ENCODE measurements around the gene TFF1.

TFF1 gene

DNA sequence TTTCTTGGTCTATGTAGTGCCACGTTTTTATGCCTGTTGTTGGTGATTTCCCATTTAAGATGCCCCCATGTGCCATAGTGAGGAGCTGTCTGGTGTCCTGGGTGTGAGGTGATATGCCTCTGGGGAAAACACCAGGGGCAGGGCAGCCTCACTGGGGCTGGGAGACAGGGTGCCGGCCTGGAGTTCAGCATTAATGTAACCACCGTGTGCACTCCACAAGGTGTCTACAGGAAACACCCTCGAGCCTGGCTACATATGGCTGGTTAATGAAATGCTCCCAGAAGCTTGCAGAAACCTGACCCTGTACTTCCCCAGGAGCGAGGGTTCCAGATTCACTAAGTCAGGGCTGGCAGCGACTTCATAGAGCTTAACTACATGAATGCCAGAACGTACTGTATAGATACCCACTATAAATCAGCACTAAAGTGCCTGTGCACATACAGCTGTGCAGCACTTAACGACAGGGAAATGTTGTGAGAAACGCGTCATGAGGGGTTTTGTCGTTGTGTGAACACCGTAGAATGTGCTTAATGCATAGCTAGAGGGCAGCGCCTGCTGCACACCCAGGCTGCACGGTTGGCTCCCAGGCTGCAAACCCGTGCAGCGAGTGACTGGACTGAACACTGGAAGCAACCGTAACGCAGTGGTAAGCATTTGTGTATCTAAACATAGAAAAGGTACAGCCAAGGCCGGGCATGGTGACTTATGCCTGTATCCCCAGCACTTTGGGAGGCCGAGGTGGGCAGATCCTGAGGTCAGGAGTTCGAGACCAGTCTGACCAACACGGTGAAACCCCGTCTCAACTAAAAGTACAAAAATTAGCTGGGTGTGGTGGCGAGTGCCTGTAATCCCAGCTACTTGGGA lies 25.9 kb downstream of the TFF1 start:
- DNase-seq = no peak

DNA sequence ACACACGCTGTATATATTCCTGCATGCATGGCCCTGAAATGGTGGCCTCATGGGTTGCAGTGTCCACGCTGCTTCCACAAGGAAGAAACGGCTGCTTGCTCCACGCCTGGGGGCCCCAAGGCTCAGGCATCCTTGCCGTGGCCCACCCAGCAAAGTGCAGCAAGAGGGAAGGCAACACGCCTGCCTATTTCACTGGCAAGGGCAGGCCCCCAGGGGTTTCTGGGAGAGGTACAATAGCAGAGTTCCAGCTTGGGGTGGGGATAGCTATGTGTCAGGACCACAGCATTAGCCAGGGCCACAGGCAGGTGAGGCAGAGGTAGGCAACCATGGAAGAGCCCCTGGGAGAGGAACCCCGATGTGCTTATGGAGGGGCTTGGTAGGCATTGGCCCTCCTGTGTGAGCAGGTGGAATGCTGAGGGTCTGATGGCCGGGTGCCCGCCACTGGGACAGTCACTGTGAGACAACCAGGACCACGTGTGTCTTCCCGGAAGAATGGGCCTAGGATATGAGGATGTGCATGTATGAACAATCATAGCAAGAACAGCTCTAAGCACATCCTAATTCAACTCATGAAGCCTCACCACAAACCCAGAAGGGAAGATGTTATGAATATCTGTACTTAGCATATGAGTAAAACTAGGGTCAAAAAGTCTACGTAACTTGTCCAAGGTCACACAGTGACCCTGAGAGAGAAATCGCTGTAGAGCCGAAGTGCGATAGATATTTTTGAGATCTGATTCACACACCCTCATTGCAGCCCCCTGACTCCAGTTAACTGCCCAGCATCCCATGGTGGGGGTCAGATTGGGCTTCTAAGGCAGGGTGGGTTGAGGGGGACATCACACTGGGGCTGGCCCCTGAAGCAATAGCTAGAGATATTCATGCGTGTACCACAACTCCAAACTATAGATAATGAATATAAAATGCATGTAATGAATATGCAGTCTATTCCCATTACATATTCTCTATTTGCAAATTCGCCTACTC lies 27.3 kb downstream of the TFF1 start:
- DNase-seq = no peak

DNA sequence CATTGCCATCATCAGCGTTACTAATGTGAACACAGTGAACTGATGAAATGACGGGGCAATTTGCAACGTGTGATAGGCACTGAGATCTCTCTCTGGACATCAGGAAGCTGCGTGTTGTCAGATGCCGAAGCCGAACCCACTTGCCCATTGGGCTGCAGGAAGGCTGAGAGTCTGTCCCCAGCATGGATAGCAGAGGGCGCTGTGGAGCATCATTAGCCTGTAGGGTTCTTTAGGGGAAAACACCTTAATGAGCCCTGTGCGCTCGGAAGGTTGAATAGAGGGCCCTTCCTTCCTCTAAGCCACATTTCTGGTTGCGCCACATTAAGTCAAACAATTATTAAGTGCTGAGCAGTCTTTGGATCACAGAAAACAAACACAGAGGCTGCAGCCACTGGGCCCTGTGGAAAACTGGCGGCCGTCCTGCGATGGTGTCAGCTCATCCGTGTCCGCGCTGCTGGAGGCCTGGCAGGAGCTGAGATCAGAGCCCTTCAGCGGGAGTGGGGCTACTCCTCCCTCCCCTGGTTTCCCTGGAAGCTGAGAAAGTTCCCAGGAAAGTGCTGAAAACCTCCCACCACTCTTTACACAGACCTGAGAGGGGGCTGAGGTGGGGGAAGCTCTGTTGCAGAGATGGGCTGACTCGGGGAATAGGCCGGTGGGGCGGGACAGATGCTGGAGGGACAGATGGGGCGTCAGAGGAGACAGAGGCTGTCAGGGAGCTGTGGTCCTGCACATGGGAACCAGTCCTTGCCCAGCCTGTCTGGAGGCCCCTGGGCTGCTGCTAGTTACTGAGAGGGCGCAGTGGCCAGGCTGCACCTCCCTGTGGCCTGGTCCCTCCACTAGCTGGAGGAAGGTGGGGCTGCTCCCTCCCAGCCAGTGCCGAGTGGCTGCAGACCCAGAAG lies 28.3 kb downstream of the TFF1 start:
- peak; percentile 78 for DNase-seq

DNA sequence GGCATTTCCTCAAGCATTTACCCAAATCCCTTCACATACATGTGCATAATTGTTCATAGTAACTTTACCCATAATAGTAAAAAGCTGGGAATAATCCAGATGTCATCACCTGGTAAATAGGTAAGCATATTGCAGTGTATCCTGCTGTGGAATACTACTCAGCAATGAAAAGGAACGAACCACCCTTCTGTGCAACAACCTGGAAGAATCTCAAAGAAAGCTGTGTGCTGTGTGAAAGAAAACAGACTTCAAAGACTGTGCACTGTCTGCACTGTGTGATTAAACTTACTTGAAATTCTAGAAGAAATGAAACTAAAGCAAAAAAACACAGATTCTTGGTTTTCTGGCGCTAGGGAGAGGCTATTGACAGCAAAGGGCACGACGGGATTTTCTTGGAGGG lies 29.1 kb downstream of the TFF1 start:
- DNase-seq = no peak

DNA sequence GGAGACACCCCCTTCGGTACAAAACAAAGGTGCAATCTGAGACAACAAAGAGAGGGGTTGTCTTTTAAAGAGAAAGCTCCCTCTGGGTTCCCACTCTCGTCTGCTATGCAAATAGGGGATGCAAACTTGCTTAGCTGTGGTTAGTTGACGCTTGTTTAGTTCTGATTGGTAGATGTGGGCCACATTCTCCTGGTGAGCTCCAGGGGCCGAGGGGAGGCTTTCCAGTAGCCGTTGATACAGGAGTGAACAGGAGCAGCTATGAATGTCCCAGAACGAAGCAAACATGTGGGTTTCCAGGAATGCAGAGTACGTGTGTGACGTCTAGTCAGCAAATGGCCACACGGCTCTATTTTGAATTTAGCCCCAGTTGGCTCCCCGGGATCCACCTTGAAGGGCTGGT lies 30.3 kb downstream of the TFF1 start:
- DNase-seq = no peak

DNA sequence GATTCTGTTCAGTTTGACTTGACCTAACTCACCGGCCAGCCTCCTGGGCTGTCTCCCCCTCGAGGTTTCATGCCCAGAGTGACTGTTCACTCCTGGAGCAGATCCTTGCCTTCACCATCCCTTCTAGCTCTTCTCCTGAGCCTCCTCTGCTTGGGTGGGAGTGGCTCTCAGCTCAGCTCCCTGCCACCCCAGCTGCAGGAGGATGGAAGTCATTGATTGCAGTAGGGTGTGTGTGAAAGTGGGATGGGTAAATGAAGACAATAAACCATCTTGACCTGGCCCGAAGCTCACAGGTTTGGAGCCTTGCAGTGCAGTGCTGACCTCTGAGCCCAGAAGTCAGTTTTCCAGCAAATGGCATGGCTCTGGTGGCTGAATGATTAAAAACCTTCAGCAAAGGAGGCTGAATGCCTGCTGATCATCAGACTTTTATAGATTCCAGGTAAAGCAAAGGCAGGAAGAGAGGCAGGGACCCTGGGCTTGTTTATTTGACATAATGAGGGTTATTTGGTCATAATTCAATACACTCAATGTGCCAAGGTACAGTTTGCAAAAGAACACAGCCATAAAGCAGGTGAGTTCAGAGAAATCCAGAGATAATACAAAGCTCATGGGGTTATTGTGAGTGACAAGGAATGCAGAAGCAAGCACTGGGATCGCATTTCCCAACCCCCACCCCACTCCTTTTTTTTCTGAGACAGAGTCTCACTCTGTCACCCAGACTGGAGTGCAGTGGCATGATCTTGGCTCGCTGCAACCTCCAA lies 33.6 kb downstream of the TFF1 start:
- no peak for DNase-seq

DNA sequence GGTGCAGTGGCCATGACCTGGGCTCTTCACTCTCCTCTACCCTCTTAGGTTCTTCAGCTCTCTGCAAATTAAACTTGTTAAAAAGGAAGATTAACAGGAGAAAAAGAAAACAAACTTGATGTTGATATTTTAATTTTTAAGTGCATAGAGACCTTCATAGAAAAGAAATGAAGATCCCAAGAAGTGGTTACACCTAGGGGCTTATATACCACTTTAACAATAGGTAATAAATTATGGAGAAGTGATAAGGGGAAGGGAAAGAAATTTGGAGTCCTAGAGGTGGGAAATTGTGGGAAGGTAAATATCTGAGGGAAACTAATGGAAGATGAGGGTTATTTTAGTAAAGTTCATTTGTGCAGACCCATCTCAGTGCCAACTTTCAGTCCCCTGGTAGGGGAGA lies 34.7 kb downstream of the TFF1 start:
- no peak for DNase-seq

DNA sequence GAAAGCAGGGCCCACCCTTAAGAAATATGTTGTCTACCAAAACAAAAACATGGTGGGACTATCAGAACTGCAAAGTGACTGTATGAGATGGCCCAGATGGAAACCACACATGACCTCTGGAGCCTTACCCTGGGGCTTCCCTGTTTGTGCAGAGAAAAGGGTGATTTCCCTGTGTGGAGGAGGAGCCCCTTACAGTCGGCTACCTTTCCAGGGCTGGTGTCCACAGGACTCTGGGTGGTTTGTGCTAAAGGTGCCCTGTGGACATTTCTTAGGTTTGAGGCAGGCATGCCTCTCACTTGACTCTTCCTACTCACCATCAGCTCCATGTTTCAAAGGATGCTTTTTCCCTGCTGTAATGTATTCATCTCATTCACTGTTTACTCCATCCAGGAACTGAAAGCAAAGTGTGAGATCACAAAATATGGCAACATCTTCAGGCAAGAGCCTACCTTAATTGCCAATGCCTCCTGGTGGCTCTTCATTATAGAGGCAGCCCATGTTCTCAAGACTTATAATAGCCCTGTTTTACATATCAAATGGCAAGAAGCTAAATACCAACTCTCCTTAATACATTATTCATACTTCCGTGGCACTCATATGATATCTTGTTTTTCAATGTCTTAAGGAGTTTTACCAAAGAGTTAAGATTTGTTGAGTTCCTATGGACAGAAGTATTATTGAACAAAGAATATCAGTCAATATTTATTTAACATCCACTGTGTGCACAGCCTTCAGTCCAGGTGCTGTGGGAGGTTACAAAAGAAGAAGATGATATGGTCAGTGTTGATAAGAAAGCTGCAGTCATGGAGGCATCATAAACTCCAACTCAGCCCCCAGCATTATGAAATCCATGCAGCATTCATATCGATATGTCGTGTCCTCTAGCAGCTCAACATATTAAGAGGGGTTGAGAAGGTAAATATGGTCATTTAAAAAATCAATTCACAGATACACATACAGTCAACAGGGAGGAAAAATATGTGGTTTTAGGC lies 35.7 kb downstream of the TFF1 start:
- no peak for DNase-seq

DNA sequence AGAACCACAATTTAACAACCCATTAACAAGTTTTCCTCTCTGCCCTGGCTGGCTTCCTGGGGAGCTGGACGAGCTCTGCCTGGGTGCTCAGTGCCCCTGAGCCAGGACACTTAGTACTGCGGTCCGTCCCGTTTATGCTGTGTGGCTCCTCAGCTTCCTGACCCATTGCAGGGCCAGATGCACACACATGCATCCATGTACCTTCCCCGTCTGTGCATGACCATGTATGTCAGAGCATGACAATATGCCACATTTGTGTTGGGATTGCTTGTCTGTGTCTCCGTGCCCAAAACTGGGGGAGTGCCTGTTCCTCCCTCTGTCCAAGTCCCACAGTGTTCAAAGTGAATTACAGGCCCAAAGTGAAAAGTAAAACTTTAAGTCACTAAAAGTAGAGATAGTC lies 41.4 kb downstream of the TFF1 start:
- no peak for DNase-seq

DNA sequence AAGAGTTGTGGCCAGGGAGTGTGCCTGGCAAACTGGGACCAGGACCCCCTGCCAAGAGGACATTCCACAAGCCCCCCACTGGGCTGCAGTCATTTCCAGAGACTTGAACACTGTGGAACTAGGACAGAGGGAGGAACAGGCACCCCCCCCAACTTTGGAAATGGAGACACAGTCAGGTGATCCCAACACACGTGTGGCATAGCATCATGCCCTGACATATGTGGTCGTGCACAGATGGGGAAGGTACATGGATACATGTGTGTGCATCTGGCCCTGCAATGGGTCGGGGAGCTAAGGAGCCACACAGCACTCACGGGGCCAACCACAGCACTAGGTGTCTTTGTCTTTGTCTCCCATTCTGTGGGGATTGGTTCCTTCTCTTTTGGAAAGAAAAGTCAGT lies 44.5 kb downstream of the TFF1 start:
- no peak for DNase-seq

DNA sequence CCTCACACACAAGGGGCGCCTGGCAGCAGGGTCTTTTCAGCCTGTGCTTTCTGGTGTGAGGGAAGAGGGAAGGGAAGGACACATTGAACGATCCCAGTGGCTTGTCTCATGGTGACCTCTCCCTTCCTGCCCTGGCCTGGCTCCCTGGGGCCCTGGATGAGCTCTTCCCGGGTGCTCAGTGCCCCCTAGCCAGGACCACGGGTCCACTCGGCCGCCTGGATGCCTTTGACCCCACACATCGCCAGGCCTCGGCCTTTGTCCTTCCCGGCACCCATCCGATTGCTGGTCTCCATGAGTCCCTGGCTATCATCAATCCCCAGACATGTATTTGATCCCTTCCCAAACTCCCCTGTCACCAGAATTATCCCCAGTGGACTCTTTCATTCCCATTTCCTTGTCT lies 45.1 kb downstream of the TFF1 start:
- no peak for DNase-seq

DNA sequence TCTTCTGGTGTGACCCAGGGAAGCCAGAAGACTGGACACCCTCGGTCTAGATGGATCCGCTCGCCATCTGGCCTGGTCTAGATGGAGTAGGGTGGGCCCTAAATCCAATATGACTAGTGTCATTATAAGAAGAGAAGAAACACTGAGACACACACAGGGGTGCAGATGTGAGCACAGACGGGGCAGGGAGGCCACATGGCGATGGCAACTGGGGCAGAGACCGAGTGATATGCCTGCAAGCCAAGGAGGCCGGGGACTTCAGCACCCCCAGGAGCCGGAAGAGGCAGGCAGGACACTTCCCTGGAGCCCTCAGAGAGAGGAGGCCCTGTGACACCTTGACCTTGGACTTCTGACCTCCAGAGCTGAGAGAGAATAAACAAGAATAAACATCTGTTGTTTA lies 45.5 kb downstream of the TFF1 start:
- DNase-seq = no peak

DNA sequence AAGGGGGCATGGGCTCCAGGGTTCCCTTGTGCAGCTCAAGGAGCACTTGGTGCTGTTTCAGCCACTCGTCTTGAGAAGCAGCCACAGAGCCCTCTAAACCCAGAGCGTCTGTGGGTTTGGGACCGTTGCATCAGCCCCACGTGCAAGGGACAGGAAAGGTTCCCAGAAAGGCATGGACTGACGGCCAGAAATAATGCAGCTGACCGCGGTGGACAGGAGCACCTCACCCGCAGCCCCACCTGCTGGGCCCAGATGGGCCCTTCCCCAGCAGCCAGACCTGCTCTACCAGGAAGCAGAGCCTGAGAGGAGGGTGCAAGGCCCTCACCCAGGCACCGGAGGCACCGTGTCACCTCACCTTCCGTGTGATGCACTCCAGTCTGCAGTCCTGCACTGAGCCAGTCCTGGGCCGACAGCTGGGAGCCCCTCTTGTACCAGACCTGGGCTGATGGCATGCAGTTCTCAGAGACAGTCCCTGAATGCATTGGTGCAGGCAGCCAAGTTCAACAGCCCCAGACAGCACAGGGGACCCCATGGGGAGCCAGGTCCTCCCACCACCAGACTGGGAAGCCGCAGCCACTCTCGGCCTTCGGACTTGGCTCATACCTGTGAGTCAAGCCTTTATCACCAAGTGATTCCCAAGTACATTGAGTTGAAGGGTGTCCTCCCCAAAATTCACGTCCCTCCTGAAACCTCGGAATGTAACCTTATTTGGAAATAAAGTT lies 46.3 kb downstream of the TFF1 start:
- no peak for DNase-seq

DNA sequence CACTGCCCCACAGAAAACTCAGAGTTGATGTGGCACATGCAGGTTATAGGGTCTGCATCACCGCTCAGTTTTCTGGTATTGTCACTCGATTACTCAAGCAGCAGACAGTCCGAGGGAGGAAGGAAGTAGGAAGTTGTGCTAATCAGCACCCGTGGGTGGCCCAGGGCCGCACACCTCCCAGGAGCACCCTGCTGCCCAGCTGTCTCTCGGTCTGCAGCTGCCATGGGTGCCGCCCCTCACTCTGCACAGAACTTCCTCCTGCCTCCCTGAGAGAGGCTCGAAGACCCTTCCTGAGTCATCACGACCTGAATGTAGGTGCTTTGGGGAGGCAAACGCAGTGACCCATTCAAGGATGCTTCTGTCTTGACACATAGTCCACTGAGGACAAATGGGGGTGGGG lies 47.0 kb downstream of the TFF1 start:
- DNase-seq = no peak

DNA sequence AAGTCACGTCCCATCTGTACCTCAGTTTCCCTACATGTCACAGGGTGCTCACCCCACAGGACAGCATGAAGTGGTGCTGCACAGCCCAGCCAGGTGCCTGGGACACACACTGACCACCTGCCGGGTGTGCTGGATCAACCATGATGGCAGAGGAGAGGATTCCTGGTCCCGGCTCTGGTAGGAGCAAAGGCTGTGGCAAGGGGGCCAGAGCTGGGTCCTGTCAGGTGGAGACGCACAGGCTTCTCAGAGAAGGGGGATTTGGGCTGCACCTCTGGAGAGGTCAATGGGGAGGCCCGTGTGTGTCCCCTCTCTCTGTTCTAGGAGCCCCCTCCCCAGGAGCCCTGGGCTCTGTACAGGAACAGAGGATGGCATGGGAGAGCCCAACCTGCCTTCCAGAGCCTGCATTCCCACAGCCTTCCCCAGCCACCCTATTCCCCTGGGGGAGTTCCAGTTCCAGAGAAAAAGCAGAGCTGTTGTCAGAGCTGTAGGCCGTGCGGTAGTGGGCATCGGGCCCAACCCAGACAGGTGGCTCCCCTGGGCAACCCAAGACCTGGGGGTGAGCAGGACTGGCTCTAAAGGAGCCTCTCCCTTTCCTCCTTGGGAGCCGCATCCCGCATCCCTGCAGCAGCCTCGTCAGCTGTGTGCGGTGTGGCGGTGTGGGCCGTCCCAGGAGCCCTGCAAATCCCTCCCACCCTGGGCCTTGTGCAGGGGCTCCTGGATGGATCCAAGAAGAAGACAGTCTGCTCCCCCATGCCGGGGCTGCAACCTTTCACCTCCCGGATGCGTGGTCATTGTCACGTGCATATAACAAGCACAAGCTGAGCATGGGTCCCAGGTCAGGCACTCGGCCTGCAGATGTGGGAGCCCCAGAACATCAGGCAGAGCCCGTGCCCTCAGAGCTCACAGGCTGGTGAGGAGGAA lies 48.2 kb downstream of the TFF1 start:
- no peak for DNase-seq

DNA sequence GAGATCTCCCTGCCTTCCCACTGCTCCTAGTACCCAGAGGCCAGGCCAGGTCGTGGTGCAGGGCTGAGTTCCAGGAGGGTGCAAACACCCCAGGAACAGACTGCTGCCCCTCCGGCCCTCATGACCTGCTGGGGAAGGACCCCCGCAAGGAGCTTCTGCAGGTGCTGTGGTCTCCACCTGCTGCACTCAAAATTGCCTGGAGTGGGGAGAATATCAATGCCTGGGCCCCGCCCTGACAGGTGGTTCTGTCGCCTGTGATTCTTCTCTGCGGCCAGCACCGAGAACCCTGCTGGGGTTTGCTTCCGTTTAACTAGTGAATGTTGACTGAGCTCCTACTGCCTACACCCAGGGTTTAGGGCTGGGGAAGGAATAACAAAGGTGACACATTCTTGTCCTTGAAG lies 49.0 kb downstream of the TFF1 start:
- no peak for DNase-seq

DNA sequence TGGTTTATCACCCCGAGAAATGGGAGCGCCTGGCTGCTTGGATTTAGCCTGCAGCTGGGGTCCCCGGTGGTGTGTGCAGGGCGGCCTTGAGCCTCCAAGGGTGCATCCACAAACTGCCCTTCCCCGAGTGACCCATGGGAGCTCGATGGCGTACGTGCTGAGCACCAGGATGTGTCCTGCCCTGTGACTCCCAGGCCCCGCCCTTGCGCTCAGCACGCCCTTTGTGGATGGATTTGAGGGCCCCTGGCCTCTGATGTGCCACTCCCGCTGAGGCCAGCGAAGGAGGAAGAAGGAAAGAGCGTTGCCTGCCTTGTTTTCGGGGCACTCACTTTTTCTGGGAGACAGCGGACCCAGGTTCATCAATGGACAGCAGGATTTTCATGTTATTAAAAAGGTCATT lies 49.4 kb downstream of the TFF1 start:
- DNase-seq = no peak

DNA sequence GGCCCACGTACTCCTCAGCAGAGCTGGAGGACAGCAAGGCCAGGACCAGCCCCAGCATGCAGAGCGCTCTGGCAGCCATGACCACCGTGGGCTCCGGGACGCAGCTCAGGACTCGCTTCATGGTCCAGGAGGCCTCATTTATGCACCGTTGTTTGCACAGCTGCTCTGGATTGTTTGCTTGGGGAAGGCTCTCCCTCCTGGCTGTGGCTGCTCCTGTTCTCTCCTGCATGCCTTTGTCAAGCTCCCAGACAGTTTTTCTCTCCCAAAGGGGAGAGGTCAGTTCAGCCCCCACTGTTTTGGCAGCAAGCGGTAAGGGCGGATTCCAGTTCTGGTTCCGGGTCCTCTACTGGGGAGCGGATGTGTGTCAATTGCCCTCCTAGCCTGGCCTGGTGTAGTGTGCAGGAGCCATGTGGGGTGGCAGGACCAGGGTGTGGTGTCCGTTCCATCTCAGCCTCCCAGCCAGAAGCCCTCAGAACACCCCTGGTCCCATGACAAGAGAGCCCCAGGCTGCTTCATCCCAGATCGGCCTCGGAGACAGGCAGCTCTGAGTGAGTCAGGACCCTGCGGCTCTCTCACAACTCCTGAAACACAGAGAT lies 50.9 kb downstream of the TFF1 start, which contains the start of gene TFF3:
Gene TFF3 (minus strand): TSS at position 114 of the 596 bp plus-strand sequence. CDS start 35 bp downstream, at position 79.
- no peak for DNase-seq
